A549 treated with CORT108297 at 1 μM for 4 hours (cell line): ENCODE results near the gene HIF1AN. TPM values are rescaled to one million over a fixed set of nuclear protein-coding genes. Genes with fewer than 3 reads are reported as not detected.

ENCODE experiments used
- total RNA-seq: library from RNA; stranded (reverse); fragments of 200-300 nt; extraction: Qiagen RNA extraction; gene quantifications from 5 replicates; pipeline ENCODE4 v1.2.3, GENCODE V29; 2022

Gene HIF1AN
- 12.7 to 19.7 TPM (median 17.0 TPM) in 5 replicates for total RNA-seq

GRCh38 chr10:100535715-100536353 is at the start of gene HIF1AN:
HIF1AN (plus strand) TSS chr10:100535943; CDS start chr10:100535959, 16 bp downstream.

GRCh38 chr10:100519311-100520051 is 16.3 kb upstream of the HIF1AN start, which contains the start of gene SEC31B:
SEC31B (minus strand) TSS chr10:100519861; CDS start chr10:100516952, 2,909 bp downstream.

DNA sequence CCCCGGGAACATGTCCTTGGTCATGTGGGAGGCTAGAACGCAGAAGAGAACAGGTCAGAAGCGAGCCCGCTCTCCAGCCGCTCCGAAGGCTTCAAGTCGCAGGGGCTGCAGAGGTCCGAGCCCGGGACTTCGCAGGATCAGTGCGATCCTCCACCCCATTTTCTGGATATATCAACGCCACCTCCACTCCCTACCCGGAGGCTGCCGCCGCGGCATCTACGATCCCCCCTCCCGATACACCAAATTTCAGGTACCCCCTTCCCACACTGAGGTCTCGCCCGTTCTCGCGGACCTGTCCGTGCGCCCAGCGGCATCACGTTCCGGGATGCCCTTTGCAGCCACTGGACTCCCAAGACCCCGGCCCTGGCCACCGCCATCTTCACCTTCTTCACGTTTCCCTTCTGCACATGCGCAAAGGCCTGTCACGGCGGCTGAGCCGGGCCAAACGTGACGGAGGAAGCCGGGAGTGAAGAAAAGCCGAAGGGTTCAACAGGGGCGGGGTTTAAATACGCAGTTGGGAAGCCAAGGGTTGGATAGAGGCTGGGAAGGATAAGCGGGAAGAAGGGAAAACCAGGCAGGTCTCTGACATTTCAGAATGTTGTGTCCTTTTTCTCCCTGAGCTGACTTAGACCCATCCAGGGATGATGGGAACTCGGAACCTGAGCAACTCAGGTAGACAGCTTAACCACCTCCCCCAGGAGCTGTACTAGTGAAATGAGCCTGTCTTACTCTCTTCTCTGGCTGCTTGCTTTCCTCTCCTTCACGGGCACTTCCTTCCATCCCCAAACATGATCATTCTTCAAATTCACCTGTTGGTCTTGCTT is 6.1 kb upstream of the HIF1AN start, which contains the start of gene NDUFB8:
NDUFB8 (minus strand) TSS at position 397 of the 824 bp plus-strand sequence; CDS start at position 377, 20 bp downstream.

Other genes starting within 250 kb of the HIF1AN start
- 95.2 to 120 TPM (median 98.5 TPM) in 5 replicates for gene BLOC1S2, start 249.3 kb upstream of the HIF1AN start, total RNA-seq
- 0.03 to 0.07 TPM (median 0.05 TPM) in 3 of 5 replicates, not detected in the others for gene PKD2L1, start 205.7 kb upstream of the HIF1AN start, total RNA-seq
- gene SCD, start 188.7 kb upstream of the HIF1AN start, total RNA-seq, result 136 to 190 TPM (median 165 TPM) in 5 replicates
- gene WNT8B, start 72.9 kb upstream of the HIF1AN start, total RNA-seq, result 0.03 to 0.07 TPM (median 0.04 TPM) in 3 of 5 replicates, not detected in the others
- 1.6 to 3.0 TPM (median 2.3 TPM) in 5 replicates for gene SEC31B, start 16.1 kb upstream of the HIF1AN start, total RNA-seq
- gene NDUFB8, start 6.1 kb upstream of the HIF1AN start, total RNA-seq, result 275 to 300 TPM (median 284 TPM) in 5 replicates
- 0.09 to 0.30 TPM (median 0.19 TPM) in 5 replicates for gene PAX2, start 209.6 kb downstream of the HIF1AN start, total RNA-seq